GM19035 (cell line): Measurements from ENCODE around the gene RESF1.

Source experiments
- ATAC-seq: cut with Tn5 transposase; IDR thresholded peaks from one replicate; pipeline ENCODE4 v1.9.1; 2021; ENCODE audit not compliant: unreplicated experiment

The RESF1 gene

GRCh38 chr12:31959701-31960391, 631 bp downstream of the RESF1 start:
- peak; percentile 47 for ATAC-seq

GRCh38 chr12:31961137-31961536, 1.9 kb downstream of the RESF1 start:
- no peak for ATAC-seq

GRCh38 chr12:31962076-31962475, 2.9 kb downstream of the RESF1 start:
- ATAC-seq, result no peak

GRCh38 chr12:31964280-31964679, 5.1 kb downstream of the RESF1 start:
- no peak for ATAC-seq

- no peak for ATAC-seq
Measured at GRCh38 chr12:31965090-31965489, 5.9 kb downstream of the RESF1 start.

GRCh38 chr12:31966558-31967205, 7.5 kb downstream of the RESF1 start:
- no peak for ATAC-seq

GRCh38 chr12:31967539-31967938, 8.3 kb downstream of the RESF1 start:
- no peak for ATAC-seq

GRCh38 chr12:31970199-31970598, 11.0 kb downstream of the RESF1 start:
- no peak for ATAC-seq

GRCh38 chr12:31973818-31974217, 14.6 kb downstream of the RESF1 start:
- no peak for ATAC-seq

GRCh38 chr12:31974673-31975072, 15.5 kb downstream of the RESF1 start:
- no peak for ATAC-seq

GRCh38 chr12:31984806-31985591, 25.8 kb downstream of the RESF1 start:
- no peak for ATAC-seq

GRCh38 chr12:31985832-31986231, 26.6 kb downstream of the RESF1 start:
- ATAC-seq, result no peak

GRCh38 chr12:31989571-31990362, 30.6 kb downstream of the RESF1 start:
- no peak for ATAC-seq

GRCh38 chr12:31991146-31991545, 31.9 kb downstream of the RESF1 start:
- ATAC-seq, result no peak

GRCh38 chr12:31991815-31992214, 32.6 kb downstream of the RESF1 start:
- ATAC-seq, result no peak

- no peak for ATAC-seq
Measured at GRCh38 chr12:31999692-32000091, 40.5 kb downstream of the RESF1 start.

- no peak for ATAC-seq
Measured at GRCh38 chr12:32000373-32001005, 41.3 kb downstream of the RESF1 start.

GRCh38 chr12:32002848-32003493, 43.8 kb downstream of the RESF1 start:
- no peak for ATAC-seq

GRCh38 chr12:32003654-32004053, 44.4 kb downstream of the RESF1 start:
- no peak for ATAC-seq

- no peak for ATAC-seq
Measured at GRCh38 chr12:32005496-32006125, 46.4 kb downstream of the RESF1 start.
